ENCODE data around the gene EVX2.

The EVX2 gene

DNA sequence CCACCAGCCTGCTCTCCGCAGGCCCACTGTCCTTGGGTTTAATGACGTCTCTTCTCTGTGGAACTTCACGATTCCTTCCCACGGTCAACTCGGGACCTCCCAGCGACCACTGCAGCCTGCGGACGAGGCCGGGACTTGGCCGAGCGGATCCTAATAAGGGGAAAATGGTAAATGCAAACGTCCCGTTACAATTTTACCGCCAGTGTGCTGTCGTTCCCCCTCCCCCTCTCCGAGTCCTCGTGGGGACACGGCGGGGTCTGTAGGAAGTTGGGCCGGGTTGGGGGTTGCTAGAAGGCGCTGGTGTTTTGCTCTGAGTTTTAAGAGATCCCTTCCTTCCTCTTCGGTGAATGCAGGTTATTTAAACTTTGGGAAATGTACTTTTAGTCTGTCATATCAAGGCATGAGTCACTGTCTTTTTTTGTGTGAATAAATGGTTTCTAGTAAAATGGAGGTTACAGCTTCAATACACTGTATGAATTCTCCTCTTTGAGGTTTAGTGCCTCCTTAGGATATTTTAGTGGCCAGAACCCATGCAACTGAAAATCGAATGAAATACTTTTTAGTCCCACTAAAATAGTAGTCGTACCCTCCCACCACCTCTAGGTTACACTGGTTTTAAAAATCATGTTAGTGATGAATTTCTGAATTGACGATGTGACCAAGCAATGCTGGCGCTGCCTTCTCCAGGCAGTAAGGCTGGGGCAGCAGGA is 25.6 kb upstream of the EVX2 start:
- H3K4me3 ChIP-seq (ENCODE audit: low read depth, low read length), result no peak overlapping the region

GRCh38 chr2:176107731-176108181 is 24.0 kb upstream of the EVX2 start:
- DNase-seq (ENCODE audit: low read depth), result no peak
- no peak overlapping the region for H3K4me3 ChIP-seq (ENCODE audit: low read depth, low read length)

More for the DNA sequence above, 25.6 kb upstream of the EVX2 start:
- no peak for DNase-seq (ENCODE audit: low read depth)
- TF ChIP-seq POLR2A (IDR thresholded peaks at IDR 0.05; ENCODE audit: extremely low read depth, insufficient read length), result no peak

GRCh38 chr2:176106581-176107539 is 23.1 kb upstream of the EVX2 start, which contains the start of gene HOXD11:
TSS of gene HOXD11 (plus strand) at chr2:176107280. CDS start at chr2:176107356, 76 bp downstream.
- peak; percentile 70 for DNase-seq (ENCODE audit: low read depth)
- no peak within 1 kb of the TSS for H3K4me3 ChIP-seq (ENCODE audit: low read depth, low read length)
- TF ChIP-seq POLR2A (IDR thresholded peaks at IDR 0.05; ENCODE audit: extremely low read depth, insufficient read length) (no peak), CTCF (IDR thresholded peaks at IDR 0.05; ENCODE audit: low read depth, low read length) (no peak), MAX (IDR thresholded peaks at IDR 0.05; ENCODE audit: low read depth, low read length) (no peak), MYC (IDR thresholded peaks at IDR 0.05; ENCODE audit: low read depth, low read length) (no peak)

More at GRCh38 chr2:176107731-176108181, 24.0 kb upstream of the EVX2 start:
- no peak for TF ChIP-seq MAX (IDR thresholded peaks at IDR 0.05; ENCODE audit: low read depth, low read length)
- no peak for TF ChIP-seq POLR2A (IDR thresholded peaks at IDR 0.05; ENCODE audit: extremely low read depth, insufficient read length)
- TF ChIP-seq CTCF (IDR thresholded peaks at IDR 0.05; ENCODE audit: low read depth, low read length), result no peak
- TF ChIP-seq MYC (IDR thresholded peaks at IDR 0.05; ENCODE audit: low read depth, low read length), result no peak

GRCh38 chr2:176105730-176106580 is 22.2 kb upstream of the EVX2 start:
- no peak for TF ChIP-seq POLR2A (IDR thresholded peaks at IDR 0.05; ENCODE audit: extremely low read depth, insufficient read length)
- TF ChIP-seq CTCF (IDR thresholded peaks at IDR 0.05; ENCODE audit: low read depth, low read length), result no peak
- no peak for TF ChIP-seq MAX (IDR thresholded peaks at IDR 0.05; ENCODE audit: low read depth, low read length)
- no peak for TF ChIP-seq MYC (IDR thresholded peaks at IDR 0.05; ENCODE audit: low read depth, low read length)
- no peak overlapping the region for H3K4me3 ChIP-seq (ENCODE audit: low read depth, low read length)
- no peak for DNase-seq (ENCODE audit: low read depth)

GRCh38 chr2:176105078-176105729 is 21.4 kb upstream of the EVX2 start:
- H3K4me3 ChIP-seq (ENCODE audit: low read depth, low read length), result no peak overlapping the region
- no peak for DNase-seq (ENCODE audit: low read depth)
- TF ChIP-seq CTCF (IDR thresholded peaks at IDR 0.05; ENCODE audit: low read depth, low read length) (no peak), POLR2A (IDR thresholded peaks at IDR 0.05; ENCODE audit: extremely low read depth, insufficient read length) (no peak), MYC (IDR thresholded peaks at IDR 0.05; ENCODE audit: low read depth, low read length) (no peak), MAX (IDR thresholded peaks at IDR 0.05; ENCODE audit: low read depth, low read length) (no peak)
